Adrenal gland (tissue), 12 donors: ENCODE data around the gene GPM6B. TPM values are rescaled to one million over a fixed set of nuclear protein-coding genes. Genes with fewer than 3 reads are reported as not detected.

Experiments
- DNase-seq, 7 donors: peaks; one replicate each; pipeline ENCODE4 v3.0.0-alpha.2; 2019 to 2020
- H3K27ac ChIP-seq, 5 donors: fragments of 200-600 bp; sonication (generic) in 4 of 5; 1 replicate in 3 of 5; 2 replicates in 2 of 5; pipeline versions ENCODE4 v1.5.1 to v1.8.0; 2016 to 2020; ENCODE audit warnings: mild to moderate bottlenecking in 1 of 5
- H3K27me3 ChIP-seq: fragments of 200-600 bp; 2 replicates; pipeline ENCODE4 v1.8.0; 2021
- H3K36me3 ChIP-seq, 2 donors: fragments of 200-600 bp; replicated peaks in 1 of 2; 1 replicate in 1 of 2; 2 replicates in 1 of 2; pipeline versions ENCODE4 v1.5.1 to v1.8.0; 2018 to 2022
- H3K4me1 ChIP-seq, 2 donors: fragments of 200-600 bp; replicated peaks in 1 of 2; 1 replicate in 1 of 2; 2 replicates in 1 of 2; pipeline versions ENCODE4 v1.5.1 to v1.8.0; 2018 to 2021
- H3K4me3 ChIP-seq, 4 donors: fragments of 200-600 bp; sonication (generic) in 3 of 4; one replicate each; pipeline ENCODE4 v1.5.1; 2016 to 2018
- H3K9me3 ChIP-seq, 3 donors: fragments of 200-600 bp; sonication (generic) in 1 of 3; replicated peaks in 1 of 3; 1 replicate in 2 of 3; 2 replicates in 1 of 3; pipeline versions ENCODE4 v1.5.1 to v1.8.0; 2016 to 2021
- POLR2A ChIP-seq, 2 donors: fragments of 450-650 bp; IDR thresholded peaks; one replicate each; pipeline ENCODE4 v1.6.1; 2017; ENCODE audit warnings: antibody characterized with exemption in 2 of 2, mild to moderate bottlenecking in 2 of 2, moderate library complexity in 1 of 2
- WGBS, 4 donors: extraction: QIAGEN DNeasy Blood & Tissue Kit in 2 of 4; methylation state at CpG; one replicate each; pipeline versions ENCODE4 v1.1.5 to v1.1.7; 2013 to 2017; 5-methylcytosine and 5-hydroxymethylcytosine counted together
- intact Hi-C, 2 donors: fragments of 100-400 bp; cut with DNase I; formaldehyde crosslinking; loops; one replicate each; pipeline versions ENCODE4 v1.14.1 to v1.15.0; 2022 to 2023
- polyA plus RNA-seq, 3 donors: library from polyadenylated mRNA; stranded (reverse); fragments of 200-250 nt in 2 of 3; fragments of 350-450 nt in 1 of 3; fragmentation: Illumina TruSeq in 1 of 3; extraction: RNeasy Lipid Tissue Mini Kit (QIAGEN cat#74804) in 1 of 3; gene quantifications; one replicate each; pipeline ENCODE4 v1.2.3, GENCODE V29; 2013 to 2014
- total RNA-seq, 9 donors: library from RNA; depleted of rRNA in 4 of 9; stranded (reverse); fragments of >200 nt in 4 of 9; fragments of 120-200 nt in 1 of 9; fragmentation: NEBNext Ultra II Directional in 1 of 9; extraction: Animal tissue kit (Norgen Biotek cat#: 25700) in 1 of 9; gene quantifications; one replicate each; pipeline versions ENCODE4 v1.1.0 to v1.2.4, GENCODE V29; 2013 to 2023
- TF ChIP-seq, protein P1 (sequence below), 6 experiments: fragments of 450-650 bp in 4 of 6; fragments of 200-600 bp in 2 of 6; sonication (generic) in 1 of 6; IDR thresholded peaks; 1 replicate in 5 of 6; 2 replicates in 1 of 6; pipeline versions ENCODE4 v1.5.1 to v1.8.0; 2016 to 2021; ENCODE audit warnings: antibody characterized with exemption in 6 of 6, mild to moderate bottlenecking in 2 of 6, moderate library complexity in 1 of 6
- donor health status: healthy with polysubstance abuse.
- donor health status: Bipolar disorder and iron deficiency.
- donor health status: DM: yes; HTN: yes; CAD: no.
- donor health status: DM: no; HTN: no; CAD: no.
- donor health status: DM: no; HTN: no; CAD: no.
- donor health status: DM: yes; HTN: yes; CAD: no.

The GPM6B gene
- total and polyA plus RNA-seq, 12 donors, result 1.0 to 7.5 (median 4.2) TPM

DNA sequence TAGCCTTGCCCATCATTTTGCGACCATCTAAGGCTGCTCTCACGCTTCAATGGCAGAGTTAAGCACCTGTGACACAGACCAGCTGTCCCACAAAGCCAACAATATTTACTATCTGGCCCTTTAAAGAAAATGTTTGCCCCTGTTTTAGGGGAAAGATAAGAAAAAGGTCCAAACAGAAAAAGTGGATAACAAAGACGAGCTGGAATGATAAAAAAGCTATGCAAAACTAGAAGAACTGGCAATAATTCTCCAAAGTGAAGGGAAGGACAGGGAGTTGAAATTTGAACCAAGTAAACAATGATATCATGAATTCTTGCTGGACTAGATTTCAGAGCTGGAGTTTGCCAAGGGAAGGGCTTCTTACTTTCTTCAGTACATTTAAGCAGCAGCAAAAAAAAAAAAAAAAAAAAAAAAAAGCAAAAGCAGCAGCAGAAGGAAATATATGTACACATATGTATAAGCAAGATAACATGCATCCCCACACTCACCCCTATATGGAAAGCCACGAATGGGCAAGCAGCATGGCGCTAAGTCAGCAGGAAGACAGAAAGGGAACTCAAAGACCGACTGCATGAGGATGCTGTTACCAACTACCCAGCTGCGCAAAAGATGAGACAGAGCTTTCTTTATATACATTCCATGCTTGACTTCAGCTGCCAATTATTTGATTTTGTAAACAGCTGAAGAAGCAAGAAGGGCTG is 94.9 kb downstream of the GPM6B start:
- H3K9me3 ChIP-seq, result no peaks in the 10 kb centered on the region
- H3K27me3 ChIP-seq, result no peaks in the 10 kb centered on the region
- peaks cover 0 to 16% of the 10 kb centered on the region in 2 donors for H3K36me3 ChIP-seq
- H3K27ac ChIP-seq, result peak overlapping the region in 2 of 5 donors; percentile 26 to 41
- TF ChIP-seq, protein P1, sequence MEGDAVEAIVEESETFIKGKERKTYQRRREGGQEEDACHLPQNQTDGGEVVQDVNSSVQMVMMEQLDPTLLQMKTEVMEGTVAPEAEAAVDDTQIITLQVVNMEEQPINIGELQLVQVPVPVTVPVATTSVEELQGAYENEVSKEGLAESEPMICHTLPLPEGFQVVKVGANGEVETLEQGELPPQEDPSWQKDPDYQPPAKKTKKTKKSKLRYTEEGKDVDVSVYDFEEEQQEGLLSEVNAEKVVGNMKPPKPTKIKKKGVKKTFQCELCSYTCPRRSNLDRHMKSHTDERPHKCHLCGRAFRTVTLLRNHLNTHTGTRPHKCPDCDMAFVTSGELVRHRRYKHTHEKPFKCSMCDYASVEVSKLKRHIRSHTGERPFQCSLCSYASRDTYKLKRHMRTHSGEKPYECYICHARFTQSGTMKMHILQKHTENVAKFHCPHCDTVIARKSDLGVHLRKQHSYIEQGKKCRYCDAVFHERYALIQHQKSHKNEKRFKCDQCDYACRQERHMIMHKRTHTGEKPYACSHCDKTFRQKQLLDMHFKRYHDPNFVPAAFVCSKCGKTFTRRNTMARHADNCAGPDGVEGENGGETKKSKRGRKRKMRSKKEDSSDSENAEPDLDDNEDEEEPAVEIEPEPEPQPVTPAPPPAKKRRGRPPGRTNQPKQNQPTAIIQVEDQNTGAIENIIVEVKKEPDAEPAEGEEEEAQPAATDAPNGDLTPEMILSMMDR (IDR thresholded peaks at IDR 0.05), result no peak
- no peak for TF ChIP-seq POLR2A (IDR thresholded peaks at IDR 0.05)
- peak in 1 of 7 donors; percentile 40 for DNase-seq
- H3K4me3 ChIP-seq, result no peak overlapping the region
- WGBS, 4 donors, result 56 to 69% (median 59%) methylated on average over 6 to 7 of the region's 7 CpGs
- H3K4me1 ChIP-seq, result peaks cover 4 to 8% of the 10 kb centered on the region in 2 donors
- intact Hi-C loops, result no loop called here

DNA sequence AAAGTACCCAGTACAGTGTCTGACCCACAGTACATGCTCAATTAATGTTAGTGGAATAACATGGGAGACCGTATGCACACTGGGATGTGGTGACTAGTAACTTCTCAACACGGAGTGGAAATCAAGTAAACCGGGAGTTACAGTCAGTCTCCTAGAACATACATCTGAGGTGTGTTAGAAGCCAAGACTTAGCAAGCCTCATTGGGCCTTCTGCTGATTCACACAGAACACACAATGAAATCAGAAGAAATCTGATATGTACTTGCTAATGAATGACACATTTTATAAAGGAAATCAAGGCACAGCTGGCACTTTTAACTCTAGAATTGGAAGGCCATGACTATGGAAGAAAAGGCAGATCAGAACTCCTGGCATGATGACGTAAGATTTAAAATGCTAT is 95.5 kb downstream of the GPM6B start:
- DNase-seq, result no peak
- Histone ChIP-seq H3K4me3 (no peak overlapping the region), H3K4me1 (peaks cover 4 to 8% of the 10 kb centered on the region in 2 donors), H3K36me3 (peaks cover 0 to 16% of the 10 kb centered on the region in 2 donors), H3K27ac (peak overlapping the region in 2 of 5 donors; percentile 26 to 41), H3K9me3 (no peaks in the 10 kb centered on the region), H3K27me3 (no peaks in the 10 kb centered on the region)
- 86 to 89% (median 88%) methylated on average over 4 of the region's 4 CpGs for WGBS, 4 donors
- TF ChIP-seq POLR2A (IDR thresholded peaks at IDR 0.05), result no peak
- TF ChIP-seq, protein P1 (IDR thresholded peaks at IDR 0.05), result no peak
- intact Hi-C loops, result no loop called here

Other genes with a start within 250 kb of the GPM6B start
- gene EGFL6, start 247.5 kb downstream of the GPM6B start, total RNA-seq, result under 1 TPM in 1 of 9 donors, not detected in 8; 1.00 TPM
- not detected for gene EGFL6, start 247.5 kb downstream of the GPM6B start, polyA plus RNA-seq
- 10 to 100 TPM in 1 of 9 donors, 1 to 10 TPM in 8; 2.8 to 24.8 (median 4.6) TPM for gene TCEANC, start 164.0 kb downstream of the GPM6B start, total RNA-seq
- 1 to 10 TPM; 2.0 to 5.3 (median 3.3) TPM for gene TCEANC, start 164.0 kb downstream of the GPM6B start, polyA plus RNA-seq
- gene RAB9A, start 128.0 kb downstream of the GPM6B start, total RNA-seq, result 100 to 1,000 TPM in 1 of 9 donors, 10 to 100 TPM in 8; 49.1 to 153 (median 68.5) TPM
- 10 to 100 TPM; 23.8 to 75.1 (median 28.2) TPM for gene RAB9A, start 128.0 kb downstream of the GPM6B start, polyA plus RNA-seq
- 10 to 100 TPM in 8 of 9 donors, 1 to 10 TPM in 1; 8.8 to 20.5 (median 12.8) TPM for gene TRAPPC2, start 82.5 kb downstream of the GPM6B start, total RNA-seq
- gene TRAPPC2, start 82.5 kb downstream of the GPM6B start, polyA plus RNA-seq, result 1 to 10 TPM; 4.3 to 6.8 (median 6.2) TPM
- gene OFD1, start 82.3 kb downstream of the GPM6B start, total RNA-seq, result 10 to 100 TPM in 7 of 9 donors, 1 to 10 TPM in 2; 5.6 to 22.2 (median 14.9) TPM
- 100 to 1,000 TPM in 1 of 3 donors, 10 to 100 TPM in 2; 11.8 to 129 (median 65.6) TPM for gene OFD1, start 82.3 kb downstream of the GPM6B start, polyA plus RNA-seq
- gene GEMIN8, start 212.8 kb upstream of the GPM6B start, total RNA-seq, result 10 to 100 TPM; 13.9 to 30.7 (median 18.8) TPM
- 10 to 100 TPM; 15.1 to 32.9 (median 24.1) TPM for gene GEMIN8, start 212.8 kb upstream of the GPM6B start, polyA plus RNA-seq